ENCODE data around the gene KRTAP5-5.
"Not testable (repeated sequence)": the region's sequence is repeated elsewhere in the genome, so short reads cannot be mapped to it uniquely, and the experiment has no call there.

Gene KRTAP5-5, protein sequence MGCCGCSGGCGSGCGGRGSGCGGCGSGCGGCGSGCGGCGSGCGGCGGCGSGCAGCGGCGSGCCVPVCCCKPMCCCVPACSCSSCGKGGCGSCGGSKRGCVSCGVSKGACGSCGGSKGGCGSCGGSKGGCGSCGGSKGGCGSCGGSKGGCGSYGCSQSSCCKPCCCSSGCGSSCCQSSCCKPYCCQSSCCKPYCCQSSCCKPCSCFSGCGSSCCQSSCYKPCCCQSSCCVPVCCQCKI

GRCh38 chr11:1629326-1630185 is at the start of gene KRTAP5-5:
KRTAP5-5 (plus strand) TSS chr11:1629775; CDS start chr11:1629841, 66 bp downstream.
- DNase-seq (ENCODE audit: low read depth in 2 of 2) = no peak

- no peak for DNase-seq (ENCODE audit: low read depth in 2 of 2)
Observed at GRCh38 chr11:1581976-1582375, 47.6 kb upstream of the KRTAP5-5 start.

DNA sequence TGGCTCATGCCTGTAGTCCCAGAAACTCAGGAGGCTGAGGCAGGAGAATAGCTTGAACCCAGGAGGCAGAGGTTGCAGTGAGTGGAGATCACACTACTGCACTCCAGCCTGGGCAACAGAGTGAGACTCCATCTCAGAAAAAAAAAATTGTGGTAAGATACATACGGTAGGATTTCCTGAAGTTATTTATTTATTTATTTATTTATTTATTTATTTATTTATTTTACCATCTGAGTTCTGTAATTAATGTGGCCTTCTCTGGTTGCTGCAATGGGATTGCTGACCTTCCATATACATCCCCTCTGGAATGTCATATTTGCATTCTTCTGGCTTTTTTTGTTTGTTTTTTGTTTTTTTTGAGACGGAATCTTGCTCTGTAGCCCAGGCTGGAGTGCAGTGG is 46.7 kb upstream of the KRTAP5-5 start:
- not testable (repeated sequence) for DNase-seq (ENCODE audit: low read depth in 2 of 2)

DNA sequence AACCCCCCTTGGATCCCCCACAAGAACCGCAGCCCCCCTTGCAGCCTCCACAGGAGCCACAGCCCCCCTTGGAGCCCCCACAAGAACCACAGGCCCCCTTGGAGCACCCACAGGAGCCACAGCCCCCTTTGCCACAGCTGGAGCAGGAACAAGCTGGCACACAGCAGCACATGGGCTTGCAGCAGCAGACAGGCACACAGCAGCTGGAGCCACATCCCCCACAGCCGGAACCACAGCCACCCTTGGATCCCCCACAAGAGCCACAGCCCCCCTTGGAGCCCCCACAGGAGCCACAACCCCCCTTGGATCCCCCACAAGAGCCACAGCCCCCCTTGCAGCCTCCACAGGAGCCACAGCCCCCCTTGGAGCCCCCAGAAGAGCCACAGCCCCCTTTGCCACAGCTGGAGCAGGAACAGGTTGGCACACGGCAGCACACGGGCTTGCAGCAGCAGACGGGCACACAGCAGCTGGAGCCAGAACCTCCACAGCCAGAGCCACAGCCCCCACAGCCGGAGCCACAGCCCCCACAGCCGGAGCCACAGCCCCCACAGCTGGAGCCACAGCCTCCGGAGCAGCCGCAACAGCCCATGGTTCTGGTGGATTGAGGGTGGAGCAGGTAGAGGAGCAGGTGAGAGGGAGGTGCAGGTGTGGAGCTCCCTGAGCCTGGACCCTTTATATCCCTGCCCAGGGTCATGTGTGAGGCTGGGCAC is 44.8 kb upstream of the KRTAP5-5 start, which contains the start of gene KRTAP5-1:
KRTAP5-1 (minus strand) TSS at position 623 of the 710 bp plus-strand sequence; CDS start at position 589, 34 bp downstream.
- not testable (repeated sequence) for DNase-seq (ENCODE audit: low read depth in 2 of 2)

DNA sequence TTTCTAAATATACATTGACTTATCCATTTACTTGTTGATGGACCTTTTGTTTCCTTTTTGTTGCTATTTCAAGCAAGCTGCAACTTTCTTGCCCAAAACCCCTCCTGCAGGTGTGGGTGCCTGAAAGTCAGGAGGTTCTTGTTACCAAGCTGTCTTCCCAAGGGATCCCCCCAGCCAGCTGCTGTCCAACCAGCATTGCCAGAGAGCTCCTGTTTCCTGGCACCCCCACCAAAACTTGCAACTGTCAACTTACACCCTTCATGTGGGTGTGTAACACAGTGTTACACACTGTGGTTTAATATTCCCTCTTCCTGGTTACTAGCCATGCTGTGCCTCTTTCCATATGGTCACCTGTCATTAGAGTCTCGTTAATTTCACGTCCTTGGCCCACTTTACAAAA is 42.9 kb upstream of the KRTAP5-5 start:
- no peak for DNase-seq (ENCODE audit: low read depth in 2 of 2)

GRCh38 chr11:1589191-1589963 is 40.2 kb upstream of the KRTAP5-5 start:
- DNase-seq (ENCODE audit: low read depth in 2 of 2) = not testable (repeated sequence)

GRCh38 chr11:1589996-1590395 is 39.6 kb upstream of the KRTAP5-5 start:
- no peak for DNase-seq (ENCODE audit: low read depth in 2 of 2)

GRCh38 chr11:1592628-1593027 is 36.9 kb upstream of the KRTAP5-5 start:
- no peak for DNase-seq (ENCODE audit: low read depth in 2 of 2)

DNA sequence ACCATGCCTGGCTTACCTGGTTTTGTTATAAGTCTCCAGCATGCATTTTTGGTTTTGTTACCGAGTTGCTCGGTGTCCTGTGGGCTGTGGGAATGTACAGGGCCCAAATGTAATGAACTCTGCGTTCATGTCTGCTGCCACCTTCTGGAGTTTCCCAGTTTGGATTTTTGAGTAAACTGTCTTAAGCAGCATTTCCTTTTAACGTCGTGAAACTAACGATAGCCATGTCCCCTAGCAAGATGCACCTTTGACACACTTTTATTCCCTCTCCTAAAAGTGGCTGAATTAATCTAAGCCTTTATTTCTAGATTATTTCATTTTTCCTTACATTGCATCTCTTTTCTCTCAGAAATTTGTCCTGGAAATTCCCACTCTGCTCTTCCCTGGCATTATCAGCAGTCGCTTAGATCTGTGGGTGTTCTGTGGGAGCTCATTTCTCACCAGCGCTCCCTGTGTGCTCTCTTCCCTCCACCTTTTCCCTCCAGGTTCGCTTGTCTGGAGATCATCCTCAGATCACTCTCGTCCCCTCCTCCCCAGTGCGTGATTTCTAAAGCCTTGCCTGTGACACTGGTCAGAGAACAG is 33.5 kb upstream of the KRTAP5-5 start:
- DNase-seq (ENCODE audit: low read depth in 2 of 2) = not testable (repeated sequence)

- DNase-seq (ENCODE audit: low read depth in 2 of 2) = not testable (repeated sequence)
Observed at GRCh38 chr11:1596576-1597121, 32.9 kb upstream of the KRTAP5-5 start.

GRCh38 chr11:1597331-1597993 is 32.1 kb upstream of the KRTAP5-5 start:
- DNase-seq (ENCODE audit: low read depth in 2 of 2) = no peak

GRCh38 chr11:1597994-1598380 is 31.6 kb upstream of the KRTAP5-5 start, which contains the start of gene KRTAP5-2:
KRTAP5-2 (minus strand) TSS chr11:1598294; CDS start chr11:1598250, 44 bp downstream.
- DNase-seq (ENCODE audit: low read depth in 2 of 2) = no peak

- not testable (repeated sequence) for DNase-seq (ENCODE audit: low read depth in 2 of 2)
Observed at GRCh38 chr11:1598406-1598805, 31.2 kb upstream of the KRTAP5-5 start.

DNA sequence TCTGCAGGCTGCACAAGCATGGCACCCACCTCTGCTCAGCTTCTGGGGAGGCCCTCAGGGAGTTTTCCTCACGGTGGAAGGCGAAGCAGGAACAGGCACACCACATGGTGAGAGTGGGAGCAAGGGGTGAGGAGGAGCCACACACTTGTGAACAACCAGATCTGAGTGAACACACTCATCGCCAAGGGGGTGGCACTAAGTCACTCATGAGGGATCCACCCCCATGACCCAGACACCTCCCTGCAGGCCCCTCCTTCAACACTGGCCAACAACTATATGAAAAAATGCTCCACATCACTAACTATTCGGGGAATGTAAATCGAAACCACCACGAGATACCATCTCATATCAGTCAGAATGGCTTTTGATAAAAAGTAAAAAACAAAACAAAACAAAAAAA is 30.8 kb upstream of the KRTAP5-5 start:
- no peak for DNase-seq (ENCODE audit: low read depth in 2 of 2)

DNA sequence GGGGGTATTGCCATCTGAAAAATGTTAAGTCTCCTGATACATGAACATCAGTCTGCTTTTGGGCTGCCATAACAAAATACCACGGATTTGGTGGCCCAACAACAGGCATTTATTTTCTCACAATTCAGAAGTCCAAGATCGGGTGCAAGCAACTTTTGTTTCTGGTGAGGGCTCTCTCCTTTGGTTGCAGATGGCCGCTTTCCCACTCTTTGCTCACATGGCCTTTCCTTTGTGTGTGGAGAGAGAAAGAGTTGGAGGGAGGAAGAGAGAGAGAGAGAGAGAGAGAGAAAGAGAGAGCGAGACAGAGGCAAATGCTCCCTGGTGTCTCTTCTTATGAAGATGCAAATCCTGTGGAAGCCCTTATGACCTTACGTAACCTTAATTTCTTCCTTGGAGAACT is 28.9 kb upstream of the KRTAP5-5 start:
- DNase-seq (ENCODE audit: low read depth in 2 of 2) = no peak

GRCh38 chr11:1601663-1602062 is 27.9 kb upstream of the KRTAP5-5 start:
- not testable (repeated sequence) for DNase-seq (ENCODE audit: low read depth in 2 of 2)

- no peak for DNase-seq (ENCODE audit: low read depth in 2 of 2)
Observed at GRCh38 chr11:1603629-1604028, 25.9 kb upstream of the KRTAP5-5 start.

DNA sequence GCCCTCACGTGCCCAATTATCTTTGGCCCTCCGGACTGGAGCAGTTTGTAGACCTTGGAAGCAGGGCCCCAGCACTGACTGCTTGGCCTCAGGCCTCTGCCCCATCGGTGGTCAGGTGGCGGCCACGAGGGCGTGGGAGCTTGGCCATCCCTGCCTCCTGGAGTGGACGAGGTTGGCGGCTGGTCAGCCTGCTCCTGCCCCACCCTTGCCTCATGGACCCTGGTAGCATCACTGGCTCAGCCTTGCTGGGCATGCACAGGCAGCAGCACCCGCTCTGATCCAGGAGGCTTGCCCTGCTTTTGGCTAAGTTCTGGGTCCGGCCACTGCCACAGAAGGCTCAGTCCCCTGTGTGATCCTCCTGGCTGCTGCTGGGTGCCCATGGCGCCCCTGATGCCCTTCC is 25.4 kb upstream of the KRTAP5-5 start:
- DNase-seq (ENCODE audit: low read depth in 2 of 2) = no peak

GRCh38 chr11:1604711-1605110 is 24.9 kb upstream of the KRTAP5-5 start:
- DNase-seq (ENCODE audit: low read depth in 2 of 2) = no peak

- peak in 1 of 2 donors; percentile 7 for DNase-seq (ENCODE audit: low read depth in 2 of 2)
Observed at GRCh38 chr11:1605923-1606322, 23.7 kb upstream of the KRTAP5-5 start.

All from activated CD4-positive, alpha-beta T cell treated with anti-CD3 and anti-CD28 coated beads for 24 hours (primary cell).